Amniotic epithelial cell (primary cell): ENCODE data around the gene TMEM167B.
A peak's percentile ranks its signal among the peaks of the same experiment; 100 is the strongest.

ENCODE experiments used
- DNase-seq: peaks from one replicate; pipeline ENCODE4 v3.0.0-alpha.2; 2010; ENCODE audit warnings: low read depth

TMEM167B gene

DNA sequence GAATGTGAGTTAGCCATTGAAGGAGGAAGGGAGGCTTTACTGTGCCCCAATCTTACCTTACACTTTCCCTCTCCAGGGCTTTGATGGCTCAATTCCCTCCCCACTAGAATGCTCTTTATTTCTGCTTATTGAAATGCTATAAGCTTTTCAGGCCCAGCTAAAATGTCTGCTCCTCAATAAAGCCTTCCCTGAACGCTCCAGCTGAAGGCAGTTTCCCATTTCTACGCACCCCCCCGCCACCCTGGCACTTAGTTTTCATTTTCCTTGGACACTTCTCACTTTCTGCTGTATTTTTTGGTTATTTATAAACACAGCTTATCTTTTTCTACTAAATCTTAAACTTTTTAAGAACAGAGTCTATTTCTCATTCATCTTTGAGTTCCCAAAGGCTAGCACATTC lies 7.1 kb upstream of the TMEM167B start:
- no peak for DNase-seq

GRCh38 chr1:109083923-109084322 lies 6.6 kb upstream of the TMEM167B start:
- peak; percentile 14 for DNase-seq

DNA sequence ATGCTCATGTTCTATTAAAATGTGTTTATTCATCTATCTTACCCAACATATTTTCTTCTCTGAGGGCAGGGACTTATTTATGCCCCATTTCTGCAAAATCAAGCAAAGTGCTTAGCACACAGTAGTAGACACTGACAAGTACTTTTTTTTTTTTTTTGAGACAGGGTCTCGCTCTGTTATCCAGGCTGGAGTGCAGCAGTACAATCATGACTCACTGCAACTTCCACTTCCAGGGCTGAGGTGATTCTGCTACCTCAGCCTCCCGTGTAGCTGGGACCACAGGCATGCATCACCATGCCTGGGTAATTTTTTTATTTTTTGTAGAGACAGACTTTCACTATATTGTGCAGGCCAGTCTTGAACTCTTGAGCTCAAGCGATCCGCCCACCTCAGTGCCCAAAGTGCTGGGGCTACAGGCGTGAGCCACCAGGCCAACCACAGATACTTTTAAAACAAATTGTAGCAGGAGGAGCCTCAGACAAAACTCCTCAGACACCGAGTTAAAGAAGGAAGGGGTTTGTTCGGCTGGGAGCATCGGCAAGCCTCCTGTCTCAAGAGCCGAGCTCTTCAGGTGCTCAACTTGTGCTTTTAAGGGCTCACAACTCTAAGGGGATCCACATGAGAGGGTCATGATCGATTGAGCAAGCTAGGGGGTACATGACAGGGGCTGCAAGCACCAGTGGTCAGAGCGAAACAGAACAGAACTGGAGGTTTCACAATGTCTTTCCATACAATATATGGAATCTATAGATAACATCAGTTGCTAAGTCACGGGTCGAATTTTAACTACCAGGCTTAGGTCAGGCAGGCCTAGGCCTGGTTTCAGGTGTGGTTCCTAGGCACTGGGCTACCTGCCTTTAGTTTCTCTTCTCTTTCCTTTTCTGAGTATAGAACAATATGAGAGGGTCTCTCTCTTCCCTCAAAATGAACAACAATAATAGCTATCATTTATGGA lies 5.7 kb upstream of the TMEM167B start:
- peak; percentile 40 for DNase-seq

DNA sequence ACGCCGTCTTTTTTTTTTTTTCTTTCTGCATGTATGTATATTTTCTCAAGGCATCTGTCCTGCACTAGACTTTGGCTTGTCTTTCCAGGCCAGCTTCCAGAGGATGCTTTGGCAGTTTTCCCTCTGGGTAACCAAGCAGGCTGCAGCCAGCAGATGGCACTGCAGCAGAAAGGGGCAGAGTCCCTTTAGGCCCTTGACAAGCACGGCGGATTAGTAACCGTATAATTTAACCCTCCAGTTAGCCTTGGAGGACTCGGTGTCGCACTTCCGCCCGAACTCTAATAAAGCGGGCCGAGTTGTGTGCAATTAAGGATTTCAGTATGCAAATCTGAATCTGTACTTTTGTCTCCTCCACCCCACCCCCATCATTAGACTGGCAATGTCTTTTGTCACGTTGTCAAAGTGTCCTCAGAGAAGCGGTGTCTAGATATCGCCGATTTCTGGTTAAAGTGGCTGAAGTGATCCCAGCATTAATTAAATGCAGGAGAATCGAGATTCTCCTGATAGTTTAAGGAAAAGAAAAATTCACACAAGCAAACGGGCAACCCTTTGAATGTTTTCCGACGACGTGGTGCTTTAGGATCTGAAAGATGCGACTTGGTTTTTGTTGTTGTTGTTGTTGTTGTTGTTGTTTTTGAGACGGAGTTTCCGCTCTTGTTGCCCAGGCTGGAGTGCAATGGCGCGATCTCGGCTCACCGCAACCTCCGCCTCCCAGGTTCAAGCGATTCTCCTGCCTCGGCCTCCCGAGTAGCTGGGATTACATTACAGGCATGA lies 1.1 kb upstream of the TMEM167B start:
- DNase-seq: peak; percentile 76

DNA sequence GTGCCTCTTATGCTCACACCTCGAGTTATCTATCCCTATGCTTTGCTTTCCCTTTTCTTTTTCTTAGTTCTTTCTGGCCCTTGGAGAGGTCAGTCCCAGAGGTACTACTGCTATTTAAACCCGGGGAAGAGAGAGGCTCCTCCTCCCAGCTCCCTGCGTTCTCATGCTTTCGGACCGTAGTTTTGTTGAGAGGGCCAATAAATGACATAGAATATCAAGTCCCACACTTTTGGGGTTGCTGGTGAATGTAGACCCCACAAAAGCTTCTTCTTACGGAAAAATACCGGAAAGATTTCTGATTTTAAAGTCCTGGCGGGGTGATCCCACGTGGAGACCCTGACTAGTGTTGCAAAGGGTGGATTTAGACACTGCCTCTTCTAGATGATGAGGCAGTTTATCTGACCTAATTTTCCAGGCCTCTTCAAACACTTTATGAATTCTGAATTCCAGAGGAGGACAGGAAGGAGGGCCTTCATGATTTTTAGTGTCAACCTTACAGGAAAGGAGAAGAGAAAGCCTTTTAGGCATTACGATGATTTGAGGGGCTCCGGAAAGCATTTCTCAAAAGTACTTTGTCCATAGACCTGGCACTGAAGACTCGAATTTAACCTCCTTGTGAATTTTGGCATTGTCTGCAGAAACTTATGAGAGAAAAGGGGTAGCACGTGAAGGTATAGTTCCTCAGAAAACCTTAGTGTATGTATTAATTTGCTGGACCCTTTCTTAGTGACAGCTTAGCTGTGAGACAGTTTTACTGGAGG lies 694 bp downstream of the TMEM167B start:
- peak; percentile 50 for DNase-seq

DNA sequence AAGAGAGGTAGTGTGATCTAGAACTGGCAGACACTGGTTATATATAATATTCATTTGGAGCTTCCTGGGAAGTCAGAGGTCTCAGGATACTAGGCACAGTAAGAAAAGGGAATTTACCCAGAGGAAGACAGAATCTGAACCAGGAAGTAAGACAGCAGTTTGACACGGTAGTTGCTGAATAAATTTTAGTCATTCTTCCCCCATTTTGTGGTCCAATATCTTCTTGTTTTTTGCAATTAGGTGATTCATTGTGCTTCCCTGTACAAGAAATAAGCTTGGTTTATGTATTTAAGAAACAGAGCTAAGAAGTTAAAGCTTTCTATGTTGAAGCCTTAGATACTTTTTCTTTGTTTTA lies 1.3 kb downstream of the TMEM167B start:
- peak; percentile 62 for DNase-seq

DNA sequence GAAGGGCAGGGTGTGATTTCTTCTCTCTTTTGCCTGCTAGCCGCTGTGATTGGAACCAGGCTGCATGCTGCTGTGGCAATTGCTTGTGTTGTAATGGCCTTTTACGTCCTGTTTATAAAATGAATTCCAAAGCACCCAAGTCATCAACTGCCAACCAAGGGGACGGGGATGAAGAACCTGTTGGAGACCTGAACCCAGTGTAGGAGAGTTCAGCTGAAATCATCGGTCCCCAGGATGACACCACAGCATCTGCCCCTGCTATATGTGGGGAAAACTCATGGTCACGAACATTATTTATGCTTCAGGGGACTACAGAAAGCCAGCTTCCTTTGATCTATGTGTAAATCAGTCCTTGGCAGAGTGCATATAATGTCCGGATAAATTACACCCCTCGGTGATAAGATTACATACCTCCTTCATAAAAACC lies 3.8 kb downstream of the TMEM167B start:
- DNase-seq: peak; percentile 66

DNA sequence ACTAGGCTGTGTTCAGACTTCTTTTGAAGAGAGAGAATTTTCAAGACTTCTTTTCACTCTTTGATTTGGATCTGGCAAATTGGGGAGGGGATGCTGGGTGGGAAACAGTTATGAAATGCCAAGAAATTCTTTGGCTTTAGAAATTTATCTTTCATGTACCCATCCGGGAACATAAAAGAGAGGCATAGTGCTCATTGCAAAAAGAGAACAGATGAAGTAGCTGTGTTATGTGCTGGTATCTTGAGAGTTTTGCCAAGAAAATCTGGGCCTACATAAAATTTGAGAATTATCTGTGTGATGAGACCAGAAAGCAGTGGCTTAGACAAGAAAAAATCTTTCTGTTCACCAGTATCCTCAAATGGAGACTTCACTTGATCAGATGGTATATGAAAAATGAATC lies 4.3 kb downstream of the TMEM167B start:
- DNase-seq: no peak

DNA sequence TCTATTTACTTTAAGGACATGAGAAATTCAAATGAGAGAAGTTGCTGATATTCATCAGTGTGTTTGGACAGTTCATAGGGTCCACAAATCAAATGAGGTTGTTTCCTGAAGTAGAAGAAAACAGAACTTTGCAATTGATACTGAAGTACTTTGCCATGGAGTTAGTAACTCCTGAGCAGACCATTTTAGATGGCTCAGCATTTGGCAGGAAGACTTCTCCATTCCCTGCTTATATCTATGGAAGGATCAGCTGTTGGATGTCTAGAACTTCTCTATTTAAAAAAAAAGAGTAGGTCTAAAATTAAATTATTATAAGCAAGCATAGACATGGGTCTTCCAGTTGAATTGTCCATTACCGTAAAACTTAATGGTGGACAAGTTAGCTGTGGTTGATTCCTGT lies 5.1 kb downstream of the TMEM167B start:
- no peak for DNase-seq

- DNase-seq: no peak
Observed at GRCh38 chr1:109096120-109096519, 5.6 kb downstream of the TMEM167B start.

- peak; percentile 95 for DNase-seq
Observed at GRCh38 chr1:109099938-109100773, 9.6 kb downstream of the TMEM167B start.

DNA sequence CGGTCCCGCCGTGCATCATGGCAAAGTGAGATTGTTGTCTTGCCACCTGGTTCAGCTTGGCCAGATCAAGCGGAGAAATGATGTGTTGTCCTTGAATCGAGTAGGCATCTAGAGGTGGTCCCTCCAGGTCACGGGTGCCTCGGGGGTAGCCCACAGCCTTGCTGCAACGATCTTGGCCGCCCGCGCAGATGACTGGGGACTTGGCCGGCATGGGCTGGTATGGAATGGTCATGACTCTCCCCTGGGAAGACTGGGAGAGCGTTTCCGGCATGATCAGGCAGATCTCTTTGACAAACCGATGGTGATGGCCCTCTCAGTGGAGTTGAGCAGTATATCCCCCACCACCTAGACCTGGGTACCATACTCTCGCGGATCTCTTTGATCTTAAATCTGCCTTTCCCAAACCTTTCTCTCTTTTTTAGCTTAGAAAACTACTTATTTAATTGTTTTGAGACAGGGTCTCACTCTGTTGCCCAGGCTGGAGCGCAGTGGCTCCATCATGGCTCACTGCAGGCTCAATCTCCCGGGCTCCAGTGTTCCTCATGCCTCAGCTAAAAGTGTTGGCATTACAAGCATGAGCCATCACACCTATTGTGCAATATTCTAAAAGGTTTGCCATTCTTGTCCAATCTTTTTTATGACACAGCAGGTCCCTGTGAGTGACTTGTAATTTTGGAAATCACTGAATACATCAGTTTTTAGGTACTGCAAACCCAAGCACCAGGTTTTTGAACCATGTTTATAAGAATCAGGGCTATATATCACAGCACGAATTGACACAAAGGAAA lies 14.0 kb downstream of the TMEM167B start:
- DNase-seq: peak; percentile 30

DNA sequence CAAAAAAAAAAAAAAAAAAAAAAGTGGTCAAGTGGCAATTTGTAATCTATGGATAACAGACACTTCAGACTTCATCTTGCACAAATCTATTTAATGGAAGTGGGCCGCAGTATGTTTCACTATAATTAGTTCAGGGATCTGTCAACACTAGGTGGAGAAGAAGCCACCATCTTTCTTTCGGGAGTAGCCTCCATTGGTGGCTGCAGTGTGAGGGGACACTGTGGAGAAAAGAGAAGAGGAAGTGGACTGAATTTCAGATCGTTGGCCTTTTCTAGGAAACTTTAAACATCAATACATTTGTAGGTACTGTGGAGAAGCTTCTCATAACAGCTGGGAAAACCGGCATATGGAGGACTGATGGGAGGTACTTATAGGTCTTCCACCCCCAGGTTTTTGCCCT lies 15.3 kb downstream of the TMEM167B start:
- no peak for DNase-seq

- no peak for DNase-seq
Observed at GRCh38 chr1:109107785-109108184, 17.2 kb downstream of the TMEM167B start.

GRCh38 chr1:109109906-109110305 lies 19.3 kb downstream of the TMEM167B start:
- DNase-seq: no peak

DNA sequence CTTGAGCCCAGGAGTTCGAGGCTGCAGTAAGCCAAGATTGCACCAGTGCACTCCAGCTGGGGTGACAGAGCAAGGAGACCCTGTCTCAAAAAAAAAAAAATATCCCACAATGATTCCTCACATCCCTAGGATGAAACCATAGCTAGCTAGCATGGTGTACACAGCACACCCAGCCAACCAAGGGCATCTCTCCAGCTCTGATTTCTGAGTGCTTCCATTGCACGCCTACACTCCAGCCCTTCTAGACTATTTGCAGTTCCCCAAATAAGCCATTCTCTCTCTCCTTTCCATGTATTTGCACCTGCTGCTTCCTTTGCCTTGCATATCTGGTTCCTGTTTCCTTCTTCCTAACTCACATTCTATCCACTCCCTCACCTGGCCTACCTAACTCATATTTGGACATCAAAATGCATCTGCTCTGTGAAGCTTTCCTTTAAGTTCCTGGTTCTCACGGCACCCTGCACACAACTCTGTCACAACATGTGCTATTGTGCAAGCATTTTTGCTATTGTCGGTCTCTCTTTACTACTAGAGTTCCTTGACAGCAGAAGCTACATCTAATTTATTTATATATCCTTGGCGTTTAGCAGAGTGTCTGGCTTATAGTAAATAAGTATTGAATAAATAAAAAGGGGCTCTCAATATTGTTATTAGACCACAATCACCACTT lies 21.0 kb downstream of the TMEM167B start:
- no peak for DNase-seq

DNA sequence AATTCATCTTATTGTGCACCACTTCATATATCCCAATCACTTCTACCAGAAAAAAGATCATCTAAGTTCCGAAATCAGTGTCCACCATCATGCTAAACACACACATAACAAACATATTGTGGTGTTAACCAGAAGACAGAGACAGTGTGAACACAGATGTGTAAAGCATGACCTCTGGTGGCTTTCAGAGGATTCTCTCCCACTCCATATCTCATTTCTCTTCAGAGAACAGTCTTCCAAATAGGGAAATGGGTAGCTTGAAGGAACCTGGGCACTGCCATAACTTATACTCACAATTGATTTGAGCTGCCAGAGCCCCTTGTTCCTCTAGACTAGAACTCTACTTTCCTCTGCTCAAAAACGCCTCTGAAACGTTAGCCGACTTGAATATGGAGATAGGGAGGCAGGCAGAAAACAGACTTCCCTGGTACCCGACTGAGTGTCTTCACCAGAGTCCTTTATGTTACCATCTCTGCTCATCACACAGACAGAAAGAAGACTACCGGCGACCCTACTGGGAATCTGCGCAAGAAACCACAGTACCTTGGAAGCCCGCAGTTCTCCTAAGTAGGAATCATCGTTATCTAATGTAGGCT lies 21.6 kb downstream of the TMEM167B start:
- peak; percentile 51 for DNase-seq

GRCh38 chr1:109112652-109113285 lies 22.2 kb downstream of the TMEM167B start:
- DNase-seq: peak; percentile 83
